Left cardiac atrium (tissue), 4 donors: Measurements from ENCODE around the gene C10orf67. TPM values are rescaled to one million over a fixed set of nuclear protein-coding genes. Genes with fewer than 3 reads are reported as not detected.
"Not testable (repeated sequence)": the region's sequence is repeated elsewhere in the genome, so short reads cannot be mapped to it uniquely, and the experiment has no call there.

Source experiments
- ATAC-seq, 2 donors: fragments of 200-7000 bp; cut with Tn5 transposase; one replicate each; pipeline ENCODE4 v1.9.1; 2020; ENCODE audit warnings: mild to moderate bottlenecking in 2 of 2, moderate library complexity in 2 of 2
- DNase-seq: peaks from one replicate; pipeline ENCODE4 v3.0.0-alpha.2; 2020
- intact Hi-C, 2 donors: fragments of 100-400 bp; cut with DNase I; formaldehyde crosslinking; loops; one replicate each; pipeline versions ENCODE4 v1.14.1 to v1.15.1; 2022 to 2023
- long read RNA-seq: library from polyadenylated mRNA; unstranded; transcript quantifications from one replicate; pipeline ENCODE4 v2.0.0, GENCODE V29; 2021
- total RNA-seq, 2 donors: library from RNA; stranded (reverse); fragmentation: NEBNext Ultra II Directional; extraction: Animal tissue kit (Norgen Biotek cat#: 25700); gene quantifications; one replicate each; pipeline ENCODE4 v1.2.1, GENCODE V29; 2021
- donor health status: DM: no; HTN: yes; CAD: no.
- donor health status: DM: no; HTN: yes; CAD: no; lungs with severe emphysema.
- donor health status: DM: yes; HTN: yes; CAD: no.
- donor health status: Dilated cardiomyopathy.

C10orf67 gene
- total RNA-seq, result under 1 TPM; 0.10 to 0.27 TPM
- long read RNA-seq, result 0 reads

GRCh38 chr10:23344241-23344841 is at the start of gene C10orf67:
Gene C10orf67 (minus strand): TSS chr10:23344797. CDS start chr10:23344774, 23 bp downstream.
- intact Hi-C loops, result loop anchor here in 1 of 2 donors (10.0 kb wide), 1 partner anchor 100 kb away; no protein-coding TSS in a partner anchor
- ATAC-seq (peak; percentile 56 to 79), DNase-seq (peak; percentile 44)

GRCh38 chr10:23391821-23392220 is 47.2 kb upstream of the C10orf67 start:
- intact Hi-C loops, result no loop called here
- DNase-seq (no peak), ATAC-seq (no peak)

- no peak for ATAC-seq
- intact Hi-C loops, result no loop called here
Measured at GRCh38 chr10:23390809-23391208, 46.2 kb upstream of the C10orf67 start.

GRCh38 chr10:23390408-23390807 is 45.8 kb upstream of the C10orf67 start:
- DNase-seq, ATAC-seq, intact Hi-C loops: not testable (repeated sequence)

More at GRCh38 chr10:23390809-23391208, 46.2 kb upstream of the C10orf67 start:
- DNase-seq, result no peak

GRCh38 chr10:23387516-23387915 is 42.9 kb upstream of the C10orf67 start:
- DNase-seq, ATAC-seq, intact Hi-C loops: not testable (repeated sequence)

GRCh38 chr10:23386052-23386451 is 41.5 kb upstream of the C10orf67 start:
- intact Hi-C loops, result no loop called here
- DNase-seq, result no peak
- ATAC-seq, result no peak

- DNase-seq, result no peak
- intact Hi-C loops, result no loop called here
- no peak for ATAC-seq
Measured at GRCh38 chr10:23384364-23384763, 39.8 kb upstream of the C10orf67 start.

- intact Hi-C loops, result no loop called here
- DNase-seq (no peak), ATAC-seq (no peak)
Measured at GRCh38 chr10:23383637-23384036, 39.0 kb upstream of the C10orf67 start.

- no peak for DNase-seq
- intact Hi-C loops, result no loop called here
- no peak for ATAC-seq
Measured at GRCh38 chr10:23381298-23382040, 36.9 kb upstream of the C10orf67 start.

GRCh38 chr10:23379686-23380085 is 35.1 kb upstream of the C10orf67 start:
- intact Hi-C loops, result no loop called here
- DNase-seq (no peak), ATAC-seq (no peak)

- ATAC-seq (peak in 1 of 2 donors; percentile 57), DNase-seq (no peak)
- intact Hi-C loops, result no loop called here
Measured at GRCh38 chr10:23376229-23376655, 31.6 kb upstream of the C10orf67 start.

- ATAC-seq (no peak), DNase-seq (no peak)
- intact Hi-C loops, result no loop called here
Measured at GRCh38 chr10:23375366-23375765, 30.8 kb upstream of the C10orf67 start.

GRCh38 chr10:23373156-23373555 is 28.6 kb upstream of the C10orf67 start:
- ATAC-seq (no peak), DNase-seq (no peak)
- intact Hi-C loops, result no loop called here

- ATAC-seq, result no peak
- intact Hi-C loops, result no loop called here
- no peak for DNase-seq
Measured at GRCh38 chr10:23371073-23371472, 26.5 kb upstream of the C10orf67 start.

GRCh38 chr10:23370106-23370505 is 25.5 kb upstream of the C10orf67 start:
- no peak for DNase-seq
- ATAC-seq, result peak in 1 of 2 donors; percentile 57
- intact Hi-C loops, result no loop called here

- ATAC-seq (no peak), DNase-seq (no peak)
- intact Hi-C loops, result no loop called here
Measured at GRCh38 chr10:23368816-23369640, 24.4 kb upstream of the C10orf67 start.

- intact Hi-C loops, result no loop called here
- no peak for ATAC-seq
- DNase-seq, result no peak
Measured at GRCh38 chr10:23367896-23368595, 23.4 kb upstream of the C10orf67 start.

- not testable (repeated sequence) for ATAC-seq
Measured at GRCh38 chr10:23365417-23366030, 20.9 kb upstream of the C10orf67 start.

GRCh38 chr10:23364378-23364777 is 19.8 kb upstream of the C10orf67 start:
- intact Hi-C loops, result no loop called here
- ATAC-seq (no peak), DNase-seq (no peak)

More at GRCh38 chr10:23365417-23366030, 20.9 kb upstream of the C10orf67 start:
- intact Hi-C loops, DNase-seq: not testable (repeated sequence)
